ENCODE measurements around the gene RASA3. TPM values are rescaled to one million over a fixed set of nuclear protein-coding genes. Genes with fewer than 3 reads are reported as not detected.

The RASA3 gene
- total and polyA plus RNA-seq, 10 of the 15 experiments (the other 5 are each of a cell fraction or from before 2014, with no cell fraction given): 0.79 to 33.9 (median 17.6) TPM

GRCh38 chr13:113942591-113943103 is 189.8 kb downstream of the RASA3 start:
- ChIA-PET CTCF (no interaction called here), SMC1A (ENCODE audit: uncharacterized antibody, unreplicated experiment) (no interaction called here), RAD21 (ENCODE audit: unreplicated experiment) (no interaction called here), POLR2A (no interaction called here)
- no peak for DNase-seq (ENCODE audit: low read depth, low spot score)
- H3K4me3 ChIP-seq: no peak overlapping the region
- BruUV-seq (replicated peaks): no TSS peak
- H3K4me1 ChIP-seq (ENCODE audit: control insufficient read depth, insufficient read depth, low read length): no peaks in the 10 kb centered on the region
- H3K9ac ChIP-seq (ENCODE audit: control insufficient read depth, insufficient read depth, low read length): no peak overlapping the region
- TF ChIP-seq CREB1 (IDR thresholded peaks at IDR 0.05; ENCODE audit: low read depth): no peak
- no peak for TF ChIP-seq WRNIP1 (IDR thresholded peaks at IDR 0.05; ENCODE audit: borderline replicate concordance, low read depth, low read length)
- no peak for TF ChIP-seq MLLT1 (IDR thresholded peaks at IDR 0.05)
- no peak for TF ChIP-seq SMC3 (IDR thresholded peaks at IDR 0.05; ENCODE audit: borderline replicate concordance, low read length)
- TF ChIP-seq ZSCAN29 (IDR thresholded peaks at IDR 0.05): no peak
- no peak for TF ChIP-seq REST (IDR thresholded peaks at IDR 0.05; ENCODE audit: low read depth, low read length)
- TF ChIP-seq NR2C2 (IDR thresholded peaks at IDR 0.05; ENCODE audit: borderline replicate concordance, control insufficient read depth, insufficient read length, low read depth): no peak
- TF ChIP-seq ZNF24 (IDR thresholded peaks at IDR 0.05): no peak
- TF ChIP-seq FOXM1 (IDR thresholded peaks at IDR 0.05; ENCODE audit: low read depth, low read length): no peak
- no peak for TF ChIP-seq RFX5 (IDR thresholded peaks at IDR 0.05; ENCODE audit: low read depth, low read length)
- no peak for TF ChIP-seq PAX8 (IDR thresholded peaks at IDR 0.05)
- TF ChIP-seq POU2F2 (IDR thresholded peaks at IDR 0.05; ENCODE audit: borderline replicate concordance, low read depth, low read length): no peak
- TF ChIP-seq MXI1 (IDR thresholded peaks at IDR 0.05; ENCODE audit: low read depth, low read length): no peak
- H3K79me2 ChIP-seq (ENCODE audit: control insufficient read depth, insufficient read depth, low read length): no peaks in the 10 kb centered on the region
- H4K20me1 ChIP-seq (ENCODE audit: control insufficient read depth, insufficient read depth): no peaks in the 10 kb centered on the region
- in situ Hi-C loops (cut with MboI) (no loop called here), intact Hi-C loops (cut with micrococcal nuclease; ENCODE audit: unreplicated experiment) (no loop called here)
- no peaks in the 10 kb centered on the region for H3K36me3 ChIP-seq (ENCODE audit: control insufficient read depth in 2 of 2, insufficient read depth in 2 of 2, low read length in 1 of 2)
- H3K27ac ChIP-seq (ENCODE audit: control insufficient read depth, insufficient read depth): no peak overlapping the region
- no peak overlapping the region for H3K4me2 ChIP-seq (ENCODE audit: control insufficient read depth, insufficient read depth)
- no peaks in the 10 kb centered on the region; the same call in 2 of the 3 replicates for H3K9me3 ChIP-seq (replicated peaks; ENCODE audit: control insufficient read depth, insufficient read depth, low read length)
- FAIRE-seq: no peak
- WGBS (ENCODE audit: insufficient coverage, insufficient replicate concordance, low lambda C conversion rate, missing lambda C conversion rate): 67% methylated on average over 22 of the region's 23 CpGs
- H2AFZ ChIP-seq (ENCODE audit: control insufficient read depth, low read depth, low read length): no peak overlapping the region
- no peaks in the 10 kb centered on the region; a peak in 1 of 4 replicates for H3K27me3 ChIP-seq (replicated peaks in 1 of 2; ENCODE audit: control insufficient read depth in 2 of 2, insufficient read depth in 2 of 2, low read length in 1 of 2)
- ATAC-seq: no peak

All from GM12878 (cell line).